ENCODE measurements around the gene DARS1. TPM values are rescaled to one million over a fixed set of nuclear protein-coding genes. Genes with fewer than 3 reads are reported as not detected.

Gene DARS1
- total and polyA plus RNA-seq, 2 experiments from 2014 or later = 115 to 148 TPM

DNA sequence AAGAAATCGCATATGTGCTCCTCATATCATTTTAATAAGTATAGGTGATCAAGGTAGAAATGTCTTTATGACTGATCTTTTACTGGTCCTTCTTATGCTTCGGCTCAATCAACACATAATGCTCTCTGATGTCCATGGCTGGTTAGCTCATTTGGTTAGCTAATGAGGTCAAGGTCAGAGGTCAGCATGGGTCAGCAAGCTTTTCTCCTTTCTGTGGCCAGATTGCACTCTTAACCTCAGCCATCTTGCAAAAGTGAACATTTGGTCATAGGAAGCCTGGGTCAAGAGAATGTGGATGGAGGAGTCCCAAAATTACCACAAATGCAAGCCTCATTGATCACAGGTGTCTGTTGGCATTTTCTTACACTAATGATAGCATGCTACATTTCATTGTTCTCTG lies 35.4 kb upstream of the DARS1 start:
- Mint-ChIP-seq H3K9me3 (no peaks in the 10 kb centered on the region), H3K36me3 (ENCODE audit: low read depth) (no peaks in the 10 kb centered on the region), H3K27me3 (ENCODE audit: insufficient read depth, low read depth, poor library complexity) (peaks cover 5% of the 10 kb centered on the region), H3K4me3 (no peak overlapping the region), H3K4me1 (peaks cover 11% of the 10 kb centered on the region), H3K27ac (no peak overlapping the region)
- Histone ChIP-seq H3K4me2 (no peak overlapping the region), H4K20me1 (replicated peaks; ENCODE audit: insufficient read depth) (no peaks in the 10 kb centered on the region), H3K27me3 (ENCODE audit: insufficient read depth) (no peaks in the 10 kb centered on the region), H2AFZ (no peak overlapping the region), H3K36me3 (ENCODE audit: insufficient read depth) (no peaks in the 10 kb centered on the region), H3K9me2 (ENCODE audit: insufficient read depth) (no peaks in the 10 kb centered on the region), H3K4me1 (ENCODE audit: insufficient read depth) (0 out of 2 replicates have a peak, but pooled peaks cover under 1% of the 10 kb centered on the region), H3K79me2 (replicated peaks; ENCODE audit: insufficient read depth) (no peaks in the 10 kb centered on the region), H3F3A (replicated peaks; ENCODE audit: low read depth) (no peaks in the 10 kb centered on the region), H3K4me3 (no peak overlapping the region), H3K27ac (ENCODE audit: low read depth) (no peak overlapping the region)
- ATAC-seq (no peak), DNase-seq (ENCODE audit: low spot score) (no peak)
- TF ChIP-seq ZNF114 (CRISPR knock-in tag; IDR thresholded peaks at IDR 0.05) = no peak
- no peak for TF ChIP-seq STAT1 (IDR thresholded peaks at IDR 0.05; ENCODE audit: unreplicated experiment)
- TF ChIP-seq, protein P1, sequence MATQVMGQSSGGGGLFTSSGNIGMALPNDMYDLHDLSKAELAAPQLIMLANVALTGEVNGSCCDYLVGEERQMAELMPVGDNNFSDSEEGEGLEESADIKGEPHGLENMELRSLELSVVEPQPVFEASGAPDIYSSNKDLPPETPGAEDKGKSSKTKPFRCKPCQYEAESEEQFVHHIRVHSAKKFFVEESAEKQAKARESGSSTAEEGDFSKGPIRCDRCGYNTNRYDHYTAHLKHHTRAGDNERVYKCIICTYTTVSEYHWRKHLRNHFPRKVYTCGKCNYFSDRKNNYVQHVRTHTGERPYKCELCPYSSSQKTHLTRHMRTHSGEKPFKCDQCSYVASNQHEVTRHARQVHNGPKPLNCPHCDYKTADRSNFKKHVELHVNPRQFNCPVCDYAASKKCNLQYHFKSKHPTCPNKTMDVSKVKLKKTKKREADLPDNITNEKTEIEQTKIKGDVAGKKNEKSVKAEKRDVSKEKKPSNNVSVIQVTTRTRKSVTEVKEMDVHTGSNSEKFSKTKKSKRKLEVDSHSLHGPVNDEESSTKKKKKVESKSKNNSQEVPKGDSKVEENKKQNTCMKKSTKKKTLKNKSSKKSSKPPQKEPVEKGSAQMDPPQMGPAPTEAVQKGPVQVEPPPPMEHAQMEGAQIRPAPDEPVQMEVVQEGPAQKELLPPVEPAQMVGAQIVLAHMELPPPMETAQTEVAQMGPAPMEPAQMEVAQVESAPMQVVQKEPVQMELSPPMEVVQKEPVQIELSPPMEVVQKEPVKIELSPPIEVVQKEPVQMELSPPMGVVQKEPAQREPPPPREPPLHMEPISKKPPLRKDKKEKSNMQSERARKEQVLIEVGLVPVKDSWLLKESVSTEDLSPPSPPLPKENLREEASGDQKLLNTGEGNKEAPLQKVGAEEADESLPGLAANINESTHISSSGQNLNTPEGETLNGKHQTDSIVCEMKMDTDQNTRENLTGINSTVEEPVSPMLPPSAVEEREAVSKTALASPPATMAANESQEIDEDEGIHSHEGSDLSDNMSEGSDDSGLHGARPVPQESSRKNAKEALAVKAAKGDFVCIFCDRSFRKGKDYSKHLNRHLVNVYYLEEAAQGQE (IDR thresholded peaks at IDR 0.05; ENCODE audit: unreplicated experiment) = no peak
- no peak for TF ChIP-seq CREB1 (CRISPR knock-in tag; IDR thresholded peaks at IDR 0.05; ENCODE audit: low read depth)
- TF ChIP-seq EZH2phosphoT487 (IDR thresholded peaks at IDR 0.05; ENCODE audit: unreplicated experiment) = no peak
- TF ChIP-seq CTCF (conservative IDR thresholded peaks at IDR 0.05; ENCODE audit: low read depth in 2 of 2) = no peak
- no peak for TF ChIP-seq ZNF331 (CRISPR knock-in tag; IDR thresholded peaks at IDR 0.05; ENCODE audit: low read depth)
- TF ChIP-seq, protein P2, sequence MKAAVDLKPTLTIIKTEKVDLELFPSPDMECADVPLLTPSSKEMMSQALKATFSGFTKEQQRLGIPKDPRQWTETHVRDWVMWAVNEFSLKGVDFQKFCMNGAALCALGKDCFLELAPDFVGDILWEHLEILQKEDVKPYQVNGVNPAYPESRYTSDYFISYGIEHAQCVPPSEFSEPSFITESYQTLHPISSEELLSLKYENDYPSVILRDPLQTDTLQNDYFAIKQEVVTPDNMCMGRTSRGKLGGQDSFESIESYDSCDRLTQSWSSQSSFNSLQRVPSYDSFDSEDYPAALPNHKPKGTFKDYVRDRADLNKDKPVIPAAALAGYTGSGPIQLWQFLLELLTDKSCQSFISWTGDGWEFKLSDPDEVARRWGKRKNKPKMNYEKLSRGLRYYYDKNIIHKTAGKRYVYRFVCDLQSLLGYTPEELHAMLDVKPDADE (IDR thresholded peaks at IDR 0.05) = no peak
- no peak for TF ChIP-seq NANOG (IDR thresholded peaks at IDR 0.05; ENCODE audit: borderline replicate concordance)
- TF ChIP-seq EZH2 (IDR thresholded peaks at IDR 0.05; ENCODE audit: low read depth, unreplicated experiment) = no peak
- TF ChIP-seq, protein P3, sequence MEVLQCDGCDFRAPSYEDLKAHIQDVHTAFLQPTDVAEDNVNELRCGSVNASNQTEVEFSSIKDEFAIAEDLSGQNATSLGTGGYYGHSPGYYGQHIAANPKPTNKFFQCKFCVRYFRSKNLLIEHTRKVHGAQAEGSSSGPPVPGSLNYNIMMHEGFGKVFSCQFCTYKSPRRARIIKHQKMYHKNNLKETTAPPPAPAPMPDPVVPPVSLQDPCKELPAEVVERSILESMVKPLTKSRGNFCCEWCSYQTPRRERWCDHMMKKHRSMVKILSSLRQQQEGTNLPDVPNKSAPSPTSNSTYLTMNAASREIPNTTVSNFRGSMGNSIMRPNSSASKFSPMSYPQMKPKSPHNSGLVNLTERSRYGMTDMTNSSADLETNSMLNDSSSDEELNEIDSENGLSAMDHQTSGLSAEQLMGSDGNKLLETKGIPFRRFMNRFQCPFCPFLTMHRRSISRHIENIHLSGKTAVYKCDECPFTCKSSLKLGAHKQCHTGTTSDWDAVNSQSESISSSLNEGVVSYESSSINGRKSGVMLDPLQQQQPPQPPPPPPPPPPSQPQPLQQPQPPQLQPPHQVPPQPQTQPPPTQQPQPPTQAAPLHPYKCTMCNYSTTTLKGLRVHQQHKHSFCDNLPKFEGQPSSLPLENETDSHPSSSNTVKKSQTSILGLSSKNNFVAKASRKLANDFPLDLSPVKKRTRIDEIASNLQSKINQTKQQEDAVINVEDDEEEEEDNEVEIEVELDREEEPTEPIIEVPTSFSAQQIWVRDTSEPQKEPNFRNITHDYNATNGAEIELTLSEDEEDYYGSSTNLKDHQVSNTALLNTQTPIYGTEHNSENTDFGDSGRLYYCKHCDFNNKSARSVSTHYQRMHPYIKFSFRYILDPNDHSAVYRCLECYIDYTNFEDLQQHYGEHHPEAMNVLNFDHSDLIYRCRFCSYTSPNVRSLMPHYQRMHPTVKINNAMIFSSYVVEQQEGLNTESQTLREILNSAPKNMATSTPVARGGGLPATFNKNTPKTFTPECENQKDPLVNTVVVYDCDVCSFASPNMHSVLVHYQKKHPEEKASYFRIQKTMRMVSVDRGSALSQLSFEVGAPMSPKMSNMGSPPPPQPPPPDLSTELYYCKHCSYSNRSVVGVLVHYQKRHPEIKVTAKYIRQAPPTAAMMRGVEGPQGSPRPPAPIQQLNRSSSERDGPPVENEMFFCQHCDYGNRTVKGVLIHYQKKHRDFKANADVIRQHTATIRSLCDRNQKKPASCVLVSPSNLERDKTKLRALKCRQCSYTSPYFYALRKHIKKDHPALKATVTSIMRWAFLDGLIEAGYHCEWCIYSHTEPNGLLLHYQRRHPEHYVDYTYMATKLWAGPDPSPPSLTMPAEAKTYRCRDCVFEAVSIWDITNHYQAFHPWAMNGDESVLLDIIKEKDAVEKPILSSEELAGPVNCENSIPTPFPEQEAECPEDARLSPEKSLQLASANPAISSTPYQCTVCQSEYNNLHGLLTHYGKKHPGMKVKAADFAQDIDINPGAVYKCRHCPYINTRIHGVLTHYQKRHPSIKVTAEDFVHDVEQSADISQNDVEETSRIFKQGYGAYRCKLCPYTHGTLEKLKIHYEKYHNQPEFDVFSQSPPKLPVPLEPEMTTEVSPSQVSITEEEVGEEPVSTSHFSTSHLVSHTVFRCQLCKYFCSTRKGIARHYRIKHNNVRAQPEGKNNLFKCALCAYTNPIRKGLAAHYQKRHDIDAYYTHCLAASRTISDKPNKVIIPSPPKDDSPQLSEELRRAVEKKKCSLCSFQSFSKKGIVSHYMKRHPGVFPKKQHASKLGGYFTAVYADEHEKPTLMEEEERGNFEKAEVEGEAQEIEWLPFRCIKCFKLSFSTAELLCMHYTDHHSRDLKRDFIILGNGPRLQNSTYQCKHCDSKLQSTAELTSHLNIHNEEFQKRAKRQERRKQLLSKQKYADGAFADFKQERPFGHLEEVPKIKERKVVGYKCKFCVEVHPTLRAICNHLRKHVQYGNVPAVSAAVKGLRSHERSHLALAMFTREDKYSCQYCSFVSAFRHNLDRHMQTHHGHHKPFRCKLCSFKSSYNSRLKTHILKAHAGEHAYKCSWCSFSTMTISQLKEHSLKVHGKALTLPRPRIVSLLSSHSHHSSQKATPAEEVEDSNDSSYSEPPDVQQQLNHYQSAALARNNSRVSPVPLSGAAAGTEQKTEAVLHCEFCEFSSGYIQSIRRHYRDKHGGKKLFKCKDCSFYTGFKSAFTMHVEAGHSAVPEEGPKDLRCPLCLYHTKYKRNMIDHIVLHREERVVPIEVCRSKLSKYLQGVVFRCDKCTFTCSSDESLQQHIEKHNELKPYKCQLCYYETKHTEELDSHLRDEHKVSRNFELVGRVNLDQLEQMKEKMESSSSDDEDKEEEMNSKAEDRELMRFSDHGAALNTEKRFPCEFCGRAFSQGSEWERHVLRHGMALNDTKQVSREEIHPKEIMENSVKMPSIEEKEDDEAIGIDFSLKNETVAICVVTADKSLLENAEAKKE (CRISPR knock-in tag; IDR thresholded peaks at IDR 0.05) = no peak
- TF ChIP-seq POLR2AphosphoS5 (IDR thresholded peaks at IDR 0.05; ENCODE audit: low read depth) = no peak

All from GM23338 (cell line).